Measurements from ENCODE around the gene FGD6. TPM values are rescaled to one million over a fixed set of nuclear protein-coding genes. Genes with fewer than 3 reads are reported as not detected.

Gene FGD6
- total and polyA plus RNA-seq, 7 donors: 4.2 to 56.6 (median 40.2) TPM

- TF ChIP-seq POLR2AphosphoS5 (IDR thresholded peaks at IDR 0.05): no peak
- TF ChIP-seq POLR2A (IDR thresholded peaks at IDR 0.05): no peak
- no peak for TF ChIP-seq CTCF (IDR thresholded peaks at IDR 0.05)
- TF ChIP-seq EP300 (IDR thresholded peaks at IDR 0.05): no peak
- WGBS, 2 donors: 97% methylated on average over 2 of the region's 2 CpGs
Measured at GRCh38 chr12:95151406-95151805, 65.9 kb downstream of the FGD6 start.

DNA sequence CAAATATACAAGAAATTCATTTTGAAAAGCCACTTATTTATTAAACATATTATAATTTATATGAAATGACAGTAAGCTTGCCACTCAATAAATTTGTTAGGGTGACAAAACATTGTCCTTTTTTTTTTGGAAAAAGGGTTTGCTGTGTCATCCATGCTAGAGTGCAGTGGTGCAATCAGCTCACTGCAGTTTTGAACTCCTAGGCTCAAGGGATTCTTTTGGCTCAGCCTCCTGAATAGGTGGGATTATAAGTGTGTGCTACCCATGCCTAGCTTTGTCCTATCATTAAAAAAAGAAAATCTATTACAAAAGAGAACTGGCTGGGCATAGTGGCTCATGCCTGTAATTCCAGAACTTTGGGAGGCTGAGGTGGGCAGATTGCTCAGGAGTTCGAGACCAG is 66.8 kb downstream of the FGD6 start:
- Histone ChIP-seq H3K27ac (no peak overlapping the region), H3K27me3 (no peaks in the 10 kb centered on the region), H3K4me3 (no peak overlapping the region), H3K4me1 (peaks cover 0 to 1% (median 0%) of the 10 kb centered on the region in 4 donors), H3K9me3 (no peaks in the 10 kb centered on the region), H3K36me3 (peaks cover 0 to 16% (median 2%) of the 10 kb centered on the region in 4 donors)
- no peak for DNase-seq
- intact Hi-C loops (cut with DNase I): no loop called here
- 98 to 100% methylated on average over 1 of the region's 1 CpG for WGBS, 2 donors
- TF ChIP-seq EP300 (IDR thresholded peaks at IDR 0.05) (no peak), CTCF (IDR thresholded peaks at IDR 0.05) (no peak), POLR2AphosphoS5 (IDR thresholded peaks at IDR 0.05) (no peak), POLR2A (IDR thresholded peaks at IDR 0.05) (no peak)

More at GRCh38 chr12:95151406-95151805, 65.9 kb downstream of the FGD6 start:
- Histone ChIP-seq H3K27ac (no peak overlapping the region), H3K27me3 (no peaks in the 10 kb centered on the region), H3K4me1 (no peaks in the 10 kb centered on the region), H3K4me3 (no peak overlapping the region), H3K36me3 (peaks cover 0 to 16% (median 2%) of the 10 kb centered on the region in 4 donors), H3K9me3 (no peaks in the 10 kb centered on the region)
- DNase-seq: no peak
- intact Hi-C loops (cut with DNase I): no loop called here

DNA sequence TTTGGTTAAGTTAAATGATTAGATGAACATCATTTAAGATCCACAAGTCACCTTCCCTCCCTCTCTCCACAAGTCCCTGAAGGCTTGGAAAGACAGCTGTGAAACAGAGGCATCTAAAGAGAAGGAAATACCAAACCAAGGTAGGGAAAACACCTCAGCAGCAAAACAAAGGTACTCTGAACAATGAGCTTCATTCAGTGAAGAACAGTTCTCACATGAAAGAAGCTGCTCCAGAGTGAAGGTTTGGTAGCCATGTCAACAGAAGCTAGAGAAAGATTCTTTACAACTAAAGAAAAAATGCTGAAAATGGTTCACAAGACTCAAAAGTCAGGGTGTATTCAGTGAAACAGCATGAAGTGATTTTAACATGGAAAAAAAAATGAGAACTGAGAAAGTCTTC is 69.4 kb downstream of the FGD6 start:
- no peak for DNase-seq
- Histone ChIP-seq H3K27me3 (no peaks in the 10 kb centered on the region), H3K27ac (no peak overlapping the region), H3K4me1 (peaks cover 0 to 17% (median 12%) of the 10 kb centered on the region in 4 donors), H3K36me3 (peaks cover 0 to 10% (median 0%) of the 10 kb centered on the region in 4 donors), H3K9me3 (no peaks in the 10 kb centered on the region), H3K4me3 (no peak overlapping the region)
- TF ChIP-seq POLR2A (IDR thresholded peaks at IDR 0.05): no peak
- no peak for TF ChIP-seq CTCF (IDR thresholded peaks at IDR 0.05)
- no peak for TF ChIP-seq POLR2AphosphoS5 (IDR thresholded peaks at IDR 0.05)
- TF ChIP-seq EP300 (IDR thresholded peaks at IDR 0.05): no peak
- intact Hi-C loops (cut with DNase I): no loop called here

DNA sequence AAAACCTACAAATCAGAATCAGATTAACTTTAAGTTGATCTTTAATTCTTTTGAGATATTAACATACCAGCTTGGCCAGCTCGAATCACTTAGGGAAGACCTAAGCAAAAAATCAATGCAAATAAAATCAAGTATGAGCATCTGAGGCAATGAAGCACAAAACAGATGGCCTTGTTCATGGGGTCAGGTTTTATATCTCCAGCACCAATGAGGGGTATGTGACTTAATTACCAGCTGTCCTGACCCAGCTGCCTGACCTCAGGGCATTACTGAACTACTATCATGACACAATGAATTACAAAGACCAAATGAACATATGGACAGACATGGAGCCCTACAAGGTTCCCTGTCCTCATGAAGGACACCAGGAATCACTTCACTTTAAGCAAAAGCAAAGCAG is 70.5 kb downstream of the FGD6 start:
- no peaks in the 10 kb centered on the region for H3K27me3 ChIP-seq
- H3K27ac ChIP-seq: no peak overlapping the region
- no peak for DNase-seq
- H3K36me3 ChIP-seq: no peaks in the 10 kb centered on the region
- intact Hi-C loops (cut with DNase I): no loop called here
- H3K4me1 ChIP-seq: peaks cover 0 to 17% (median 12%) of the 10 kb centered on the region in 4 donors
- H3K9me3 ChIP-seq: no peaks in the 10 kb centered on the region
- WGBS, 2 donors: 78 to 88% methylated on average over 1 of the region's 1 CpG
- no peak overlapping the region for H3K4me3 ChIP-seq
- no peak for TF ChIP-seq POLR2A (IDR thresholded peaks at IDR 0.05)
- no peak for TF ChIP-seq POLR2AphosphoS5 (IDR thresholded peaks at IDR 0.05)
- TF ChIP-seq EP300 (IDR thresholded peaks at IDR 0.05): no peak
- no peak for TF ChIP-seq CTCF (IDR thresholded peaks at IDR 0.05)

DNA sequence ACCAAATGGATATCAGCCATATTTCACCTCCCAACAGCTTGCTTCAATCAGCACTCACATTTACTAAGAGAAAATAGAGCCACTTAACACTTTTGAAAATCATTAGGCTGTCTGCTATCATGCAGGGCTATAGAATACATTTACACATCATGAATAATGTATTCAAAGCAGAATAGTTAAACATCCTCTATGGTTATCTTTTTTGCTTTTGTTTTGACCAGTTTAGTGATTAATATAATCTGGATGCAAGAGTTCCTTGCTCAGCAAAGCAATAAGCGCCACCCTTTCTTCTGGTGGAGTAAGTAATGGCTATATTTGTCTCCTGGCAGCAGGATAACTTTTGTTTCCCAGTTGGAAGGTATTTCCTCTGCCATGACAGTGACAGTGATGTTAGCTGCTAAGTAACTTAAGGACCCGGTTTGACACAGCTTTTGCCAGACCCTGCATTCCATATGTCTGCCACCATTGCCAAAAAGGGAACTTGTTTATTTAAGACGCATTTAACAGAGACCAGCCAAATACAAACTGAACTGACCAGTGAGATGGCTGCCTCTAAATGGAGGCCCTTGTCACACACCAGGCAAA is 73.6 kb downstream of the FGD6 start:
- Histone ChIP-seq H3K4me3 (no peak overlapping the region), H3K36me3 (peaks cover 0 to 17% (median 0%) of the 10 kb centered on the region in 4 donors), H3K27ac (peak overlapping the region; percentile 51 to 75 (median 62)), H3K27me3 (no peaks in the 10 kb centered on the region), H3K4me1 (peaks cover 0 to 17% (median 12%) of the 10 kb centered on the region in 4 donors), H3K9me3 (no peaks in the 10 kb centered on the region)
- TF ChIP-seq CTCF (IDR thresholded peaks at IDR 0.05) (peak in 1 of 4 experiments; percentile 17), POLR2AphosphoS5 (IDR thresholded peaks at IDR 0.05) (peak in 3 of 4 donors; percentile 6 to 32 (median 12)), POLR2A (IDR thresholded peaks at IDR 0.05) (no peak), EP300 (IDR thresholded peaks at IDR 0.05) (no peak)
- DNase-seq: no peak
- intact Hi-C loops (cut with DNase I): no loop called here
- WGBS, 2 donors: 65 to 79% methylated on average over 3 of the region's 3 CpGs

Data from sigmoid colon (tissue), 7 donors.